ENCODE data around the gene CA10.

Gene CA10

GRCh38 chr17:51828901-51829300 is 329.6 kb downstream of the CA10 start:
- Histone ChIP-seq H3K4me1 (no peaks in the 10 kb centered on the region), H3K4me3 (no peak overlapping the region), H3K27me3 (no peaks in the 10 kb centered on the region), H4K20me1 (no peaks in the 10 kb centered on the region), H3K36me3 (no peaks in the 10 kb centered on the region), H3K4me2 (no peak overlapping the region), H3K9me3 (replicated peaks in 1 of 11) (no peaks in the 10 kb centered on the region), H3K9ac (no peak overlapping the region), H3K27ac (no peak overlapping the region)
- no peak for TF ChIP-seq Cebpa-rat (IDR thresholded peaks at IDR 0.05)

DNA sequence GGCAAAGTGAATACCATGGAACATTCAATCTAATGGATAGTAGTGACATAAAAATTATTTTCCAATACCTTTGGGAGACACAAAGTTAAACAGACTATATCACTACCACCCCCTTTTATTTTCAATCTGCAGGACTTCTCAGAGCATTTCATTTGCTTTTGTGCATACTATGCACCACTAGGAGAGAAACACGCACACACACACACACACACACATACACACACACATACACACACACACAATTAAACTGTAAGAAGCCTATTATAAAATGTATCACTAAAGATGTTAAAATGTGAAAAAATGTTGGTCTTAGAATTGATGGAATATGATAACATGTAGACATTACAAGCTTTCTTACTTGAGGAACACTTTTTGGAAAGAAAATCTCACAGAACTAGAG is 331.4 kb downstream of the CA10 start:
- TF ChIP-seq Cebpa-rat (IDR thresholded peaks at IDR 0.05), result no peak
- H3K9ac ChIP-seq, result no peak overlapping the region
- no peak overlapping the region for H3K27ac ChIP-seq
- H3K36me3 ChIP-seq, result no peaks in the 10 kb centered on the region
- no peaks in the 10 kb centered on the region for H3K27me3 ChIP-seq
- no peaks in the 10 kb centered on the region for H3K4me1 ChIP-seq
- H4K20me1 ChIP-seq, result no peaks in the 10 kb centered on the region
- no peak overlapping the region for H3K4me3 ChIP-seq
- no peak overlapping the region for H3K4me2 ChIP-seq
- no peaks in the 10 kb centered on the region for H3K9me3 ChIP-seq (replicated peaks in 1 of 11)

DNA sequence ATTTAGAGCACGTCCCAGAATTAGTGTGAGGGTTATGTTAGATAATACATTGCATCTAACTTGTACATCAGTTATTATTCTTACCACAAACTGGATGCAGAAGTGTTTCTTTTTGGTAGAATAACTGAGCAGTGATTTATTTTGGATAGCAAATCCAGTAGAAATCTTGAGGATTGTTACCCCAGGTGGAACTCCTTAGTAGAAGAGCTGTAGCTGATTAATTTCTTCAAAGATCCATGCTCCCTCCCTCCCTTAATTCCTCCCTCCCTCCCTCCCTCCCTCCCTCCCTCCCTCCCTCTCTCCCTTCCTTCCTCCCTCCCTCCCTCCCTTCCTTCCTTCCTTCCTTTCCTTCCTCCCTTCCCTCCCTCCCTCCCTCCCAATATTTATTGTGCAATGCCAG is 337.7 kb downstream of the CA10 start:
- no peaks in the 10 kb centered on the region for H3K9me3 ChIP-seq (replicated peaks in 1 of 11)
- no peak overlapping the region for H3K27ac ChIP-seq
- H3K4me2 ChIP-seq, result no peak overlapping the region
- no peak overlapping the region for H3K9ac ChIP-seq
- H3K27me3 ChIP-seq, result no peaks in the 10 kb centered on the region
- peaks cover 0 to 16% (median 13%) of the 10 kb centered on the region in 10 experiments; a peak in 12 of 20 replicates for H3K4me1 ChIP-seq
- TF ChIP-seq Cebpa-rat (IDR thresholded peaks at IDR 0.05), result no peak
- H3K4me3 ChIP-seq, result no peak overlapping the region
- no peaks in the 10 kb centered on the region for H3K36me3 ChIP-seq
- no peaks in the 10 kb centered on the region for H4K20me1 ChIP-seq

DNA sequence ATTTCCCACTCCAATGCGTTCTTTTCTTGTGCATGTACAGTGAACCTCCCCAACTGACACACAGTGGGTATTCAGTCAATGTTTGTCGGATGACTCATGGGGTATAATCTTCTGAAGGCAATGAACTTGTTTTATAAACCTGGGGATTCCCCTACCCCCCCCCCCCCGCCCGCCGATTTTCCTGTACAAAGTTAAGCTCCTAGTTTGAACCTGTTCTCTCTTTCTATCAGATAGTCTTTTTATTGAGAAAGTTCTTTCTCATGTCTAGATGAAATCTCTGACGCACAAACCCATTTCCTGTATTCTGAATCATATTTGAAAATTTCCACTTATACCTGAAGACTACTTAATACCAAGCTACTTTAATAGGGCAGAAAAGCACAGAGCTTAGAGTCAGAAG is 338.3 kb downstream of the CA10 start:
- Histone ChIP-seq H3K4me2 (no peak overlapping the region), H3K4me3 (no peak overlapping the region), H3K27me3 (no peaks in the 10 kb centered on the region), H4K20me1 (no peaks in the 10 kb centered on the region), H3K36me3 (no peaks in the 10 kb centered on the region), H3K9ac (no peak overlapping the region), H3K9me3 (replicated peaks in 1 of 11) (no peaks in the 10 kb centered on the region), H3K4me1 (peaks cover 0 to 16% (median 13%) of the 10 kb centered on the region in 10 experiments; a peak in 12 of 20 replicates), H3K27ac (no peak overlapping the region)
- TF ChIP-seq Cebpa-rat (IDR thresholded peaks at IDR 0.05), result no peak

GRCh38 chr17:51819341-51820219 is 338.9 kb downstream of the CA10 start:
- Histone ChIP-seq H3K4me1 (peaks cover 0 to 16% (median 13%) of the 10 kb centered on the region in 10 experiments; a peak in 12 of 20 replicates), H3K4me3 (no peak overlapping the region), H3K9ac (no peak overlapping the region), H3K36me3 (no peaks in the 10 kb centered on the region), H3K4me2 (peak overlapping the region in 7 of 11 experiments; percentile 21 to 41 (median 28); a peak in 11 of 22 replicates), H3K9me3 (replicated peaks in 1 of 11) (no peaks in the 10 kb centered on the region), H3K27me3 (no peaks in the 10 kb centered on the region), H3K27ac (peak overlapping the region in 1 of 11 experiments; percentile 63; a peak in 4 of 22 replicates), H4K20me1 (no peaks in the 10 kb centered on the region)
- no peak for TF ChIP-seq Cebpa-rat (IDR thresholded peaks at IDR 0.05)

DNA sequence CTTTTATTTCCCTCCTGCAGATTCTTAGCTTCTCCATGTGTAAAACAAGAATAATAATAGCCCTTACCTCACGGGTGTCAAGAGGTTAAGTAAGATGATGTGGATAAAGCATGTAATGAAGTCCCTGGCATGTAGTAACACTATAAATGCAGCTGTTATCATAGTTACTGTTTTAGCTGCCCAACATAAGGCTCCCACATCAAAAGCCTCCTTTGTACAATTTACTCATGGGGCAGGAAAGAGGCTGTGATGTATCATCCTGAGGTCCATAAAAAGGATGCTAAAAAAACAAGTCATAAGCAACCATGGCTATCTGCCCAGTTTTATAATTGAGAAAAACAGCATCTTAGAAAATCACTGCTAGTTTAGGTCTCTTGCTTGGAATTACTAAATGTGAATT is 339.7 kb downstream of the CA10 start:
- Histone ChIP-seq H4K20me1 (no peaks in the 10 kb centered on the region), H3K36me3 (no peaks in the 10 kb centered on the region), H3K27ac (peak overlapping the region in 2 of 11 experiments; percentile 2 to 63; a peak in 2 of 22 replicates), H3K9ac (no peak overlapping the region), H3K4me3 (no peak overlapping the region), H3K4me1 (peaks cover 0 to 16% (median 13%) of the 10 kb centered on the region in 10 experiments; a peak in 12 of 20 replicates), H3K27me3 (no peaks in the 10 kb centered on the region), H3K4me2 (peak overlapping the region in 7 of 11 experiments; percentile 21 to 41 (median 28); a peak in 9 of 22 replicates), H3K9me3 (replicated peaks in 1 of 11) (no peaks in the 10 kb centered on the region)
- no peak for TF ChIP-seq Cebpa-rat (IDR thresholded peaks at IDR 0.05)

DNA sequence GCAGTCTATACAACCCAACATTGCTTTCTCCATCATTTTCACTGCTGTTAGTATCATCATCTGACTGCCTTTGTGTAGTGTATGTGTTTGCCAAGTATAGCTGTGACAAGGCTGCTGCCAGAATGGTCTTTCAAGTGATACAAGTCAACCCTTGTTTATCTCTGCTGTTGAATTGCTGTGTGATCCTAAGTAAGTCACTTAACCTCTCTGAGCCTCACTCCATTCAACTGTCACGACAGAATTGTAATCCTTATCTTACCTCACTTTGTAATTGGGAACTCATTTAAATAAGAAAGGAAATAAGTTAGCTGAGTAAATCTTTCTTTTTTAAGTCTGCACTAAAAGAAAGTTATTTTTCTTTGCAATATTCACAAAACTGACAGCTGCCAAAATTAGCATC is 340.6 kb downstream of the CA10 start:
- no peak for TF ChIP-seq Cebpa-rat (IDR thresholded peaks at IDR 0.05)
- H3K4me3 ChIP-seq, result no peak overlapping the region
- no peaks in the 10 kb centered on the region for H4K20me1 ChIP-seq
- no peaks in the 10 kb centered on the region for H3K36me3 ChIP-seq
- H3K27ac ChIP-seq, result peak overlapping the region in 1 of 11 experiments; percentile 54; a peak in 1 of 22 replicates
- no peaks in the 10 kb centered on the region for H3K9me3 ChIP-seq (replicated peaks in 1 of 11)
- H3K4me1 ChIP-seq, result peaks cover 0 to 16% (median 13%) of the 10 kb centered on the region in 10 experiments; a peak in 12 of 20 replicates
- H3K4me2 ChIP-seq, result no peak overlapping the region
- H3K27me3 ChIP-seq, result no peaks in the 10 kb centered on the region
- H3K9ac ChIP-seq, result no peak overlapping the region

GRCh38 chr17:51817117-51817516 is 341.4 kb downstream of the CA10 start:
- H3K27me3 ChIP-seq, result no peaks in the 10 kb centered on the region
- H3K36me3 ChIP-seq, result no peaks in the 10 kb centered on the region
- H3K4me2 ChIP-seq, result no peak overlapping the region
- H4K20me1 ChIP-seq, result no peaks in the 10 kb centered on the region
- no peaks in the 10 kb centered on the region for H3K9me3 ChIP-seq (replicated peaks in 1 of 11)
- TF ChIP-seq Cebpa-rat (IDR thresholded peaks at IDR 0.05), result no peak
- H3K4me1 ChIP-seq, result peaks cover 0 to 16% (median 13%) of the 10 kb centered on the region in 10 experiments; a peak in 12 of 20 replicates
- no peak overlapping the region for H3K4me3 ChIP-seq
- no peak overlapping the region for H3K27ac ChIP-seq
- no peak overlapping the region for H3K9ac ChIP-seq

- Histone ChIP-seq H3K4me2 (no peak overlapping the region), H3K4me1 (peaks cover 0 to 16% (median 13%) of the 10 kb centered on the region in 10 experiments; a peak in 12 of 20 replicates), H3K27me3 (no peaks in the 10 kb centered on the region), H3K9ac (no peak overlapping the region), H3K36me3 (no peaks in the 10 kb centered on the region), H3K27ac (no peak overlapping the region), H4K20me1 (no peaks in the 10 kb centered on the region), H3K9me3 (replicated peaks in 1 of 11) (no peaks in the 10 kb centered on the region), H3K4me3 (no peak overlapping the region)
- TF ChIP-seq Cebpa-rat (IDR thresholded peaks at IDR 0.05), result no peak
Observed at GRCh38 chr17:51815097-51815496, 343.4 kb downstream of the CA10 start.
